SU-DHL-6 (cell line): ENCODE results near the gene GTF2A1.
A peak's percentile ranks its signal among the peaks of the same experiment; 100 is the strongest.

Experiments
- H2AFZ ChIP-seq: fragments of 200-600 bp; sonication (generic); 2 replicates; pipeline ENCODE4 v1.6.1; 2014; ENCODE audit warnings: low read depth, mild to moderate bottlenecking, moderate library complexity, mixed read lengths, antibody characterized with exemption, low read length; ENCODE audit not compliant: severe bottlenecking
- H3F3A ChIP-seq: fragments of 200-600 bp; shearing (Covaris generic); 2 replicates; pipeline ENCODE4 v1.6.0; 2016; ENCODE audit warnings: antibody characterized with exemption, mild to moderate bottlenecking; ENCODE audit not compliant: insufficient read depth
- H3K27ac ChIP-seq: fragments of 200-600 bp; sonication (generic); 2 replicates; pipeline ENCODE4 v1.5.1; 2016; ENCODE audit warnings: low read depth, mild to moderate bottlenecking, low read length, moderate library complexity, mixed read lengths
- H3K27me3 ChIP-seq: fragments of 200-600 bp; sonication (generic), shearing (Covaris generic); 2 replicates; pipeline ENCODE4 v1.6.0; 2014; ENCODE audit warnings: mild to moderate bottlenecking, low read length
- H3K36me3 ChIP-seq: fragments of 200-600 bp; sonication (generic); 2 replicates; pipeline ENCODE4 v1.6.1; 2014; ENCODE audit warnings: mild to moderate bottlenecking, low read length, mixed read lengths
- H3K4me2 ChIP-seq: fragments of 300-600, 200-600 bp; shearing (Covaris generic), sonication (generic); 2 replicates; pipeline ENCODE4 v1.6.0; 2014; ENCODE audit warnings: low read length, low read depth, mild to moderate bottlenecking; ENCODE audit not compliant: poor library complexity, severe bottlenecking
- H3K4me3 ChIP-seq: fragments of 200-600 bp; sonication (generic); 2 replicates; pipeline ENCODE4 v1.5.1; 2014; ENCODE audit warnings: antibody characterized with exemption, low read length, mild to moderate bottlenecking, mixed read lengths; ENCODE audit not compliant: insufficient read depth, poor library complexity, severe bottlenecking
- H3K79me2 ChIP-seq: fragments of 200-600 bp; sonication (generic); 2 replicates; pipeline ENCODE4 v1.6.1; 2014; ENCODE audit warnings: mild to moderate bottlenecking, low read length, moderate library complexity; ENCODE audit not compliant: insufficient read depth
- H3K9ac ChIP-seq: fragments of 200-600 bp; sonication (generic); 2 replicates; pipeline ENCODE4 v1.7.0; 2014; ENCODE audit warnings: mild to moderate bottlenecking, low read length
- H3K9me2 ChIP-seq: fragments of 200-600 bp; sonication (generic); replicated peaks from 2 replicates; pipeline ENCODE4 v1.6.1; 2014; ENCODE audit warnings: low read length; ENCODE audit not compliant: insufficient read depth
- H3K9me3 ChIP-seq: fragments of 200-600 bp; sonication (generic); 2 replicates; pipeline ENCODE4 v1.6.1; 2014; ENCODE audit warnings: low read length, mixed read lengths; ENCODE audit not compliant: insufficient read depth
- H4K20me1 ChIP-seq: fragments of 200-600 bp; sonication (generic); 2 replicates; pipeline ENCODE4 v1.6.1; 2014; ENCODE audit warnings: low read depth, mild to moderate bottlenecking, antibody characterized with exemption, low read length, moderate library complexity, mixed read lengths
- EZH2phosphoT487 ChIP-seq: fragments of 200-600 bp; sonication (generic), shearing (Covaris generic); conservative IDR thresholded peaks from 2 replicates; pipeline ENCODE4 v1.6.1; 2018; ENCODE audit warnings: mild to moderate bottlenecking, antibody characterized with exemption, low read length, moderate library complexity, mixed read lengths
- TF ChIP-seq, protein P1 (sequence below): fragments of 200-600 bp; sonication (generic); IDR thresholded peaks from one replicate; pipeline ENCODE4 v1.5.1; 2017; ENCODE audit warnings: antibody characterized with exemption, mild to moderate bottlenecking, low read length, moderate library complexity; ENCODE audit not compliant: insufficient read depth, poor library complexity, severe bottlenecking

GTF2A1 gene

DNA sequence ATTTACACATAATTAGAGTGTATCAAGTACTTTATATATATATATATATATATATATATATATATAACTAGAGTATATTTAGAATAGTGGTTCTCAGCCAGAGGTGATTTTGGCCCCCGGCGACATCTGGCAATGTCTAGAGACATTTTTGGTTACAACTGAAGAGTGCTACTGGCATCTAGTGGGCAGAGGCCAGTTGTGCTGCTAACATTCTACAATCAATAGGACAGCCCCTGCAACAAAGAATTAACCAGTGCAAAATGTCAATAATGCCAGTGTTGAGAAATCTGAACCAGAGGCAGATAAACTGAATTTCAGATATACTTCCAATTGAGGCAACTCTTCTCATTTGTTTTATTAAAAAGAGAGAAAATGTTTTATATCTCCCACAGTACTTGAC is 8.9 kb downstream of the GTF2A1 start:
- H3K27ac ChIP-seq: no peak overlapping the region
- no peak overlapping the region for H2AFZ ChIP-seq
- no peaks in the 10 kb centered on the region for H4K20me1 ChIP-seq
- H3K36me3 ChIP-seq: peaks cover 59% of the 10 kb centered on the region
- no peak overlapping the region for H3K4me3 ChIP-seq
- H3K27me3 ChIP-seq: no peaks in the 10 kb centered on the region
- H3K4me2 ChIP-seq: no peak overlapping the region
- no peaks in the 10 kb centered on the region; the same call in 1 of the 2 replicates for H3F3A ChIP-seq
- TF ChIP-seq, protein P1, sequence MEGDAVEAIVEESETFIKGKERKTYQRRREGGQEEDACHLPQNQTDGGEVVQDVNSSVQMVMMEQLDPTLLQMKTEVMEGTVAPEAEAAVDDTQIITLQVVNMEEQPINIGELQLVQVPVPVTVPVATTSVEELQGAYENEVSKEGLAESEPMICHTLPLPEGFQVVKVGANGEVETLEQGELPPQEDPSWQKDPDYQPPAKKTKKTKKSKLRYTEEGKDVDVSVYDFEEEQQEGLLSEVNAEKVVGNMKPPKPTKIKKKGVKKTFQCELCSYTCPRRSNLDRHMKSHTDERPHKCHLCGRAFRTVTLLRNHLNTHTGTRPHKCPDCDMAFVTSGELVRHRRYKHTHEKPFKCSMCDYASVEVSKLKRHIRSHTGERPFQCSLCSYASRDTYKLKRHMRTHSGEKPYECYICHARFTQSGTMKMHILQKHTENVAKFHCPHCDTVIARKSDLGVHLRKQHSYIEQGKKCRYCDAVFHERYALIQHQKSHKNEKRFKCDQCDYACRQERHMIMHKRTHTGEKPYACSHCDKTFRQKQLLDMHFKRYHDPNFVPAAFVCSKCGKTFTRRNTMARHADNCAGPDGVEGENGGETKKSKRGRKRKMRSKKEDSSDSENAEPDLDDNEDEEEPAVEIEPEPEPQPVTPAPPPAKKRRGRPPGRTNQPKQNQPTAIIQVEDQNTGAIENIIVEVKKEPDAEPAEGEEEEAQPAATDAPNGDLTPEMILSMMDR: no peak
- no peak for TF ChIP-seq EZH2phosphoT487
- peaks cover 93% of the 10 kb centered on the region for H3K79me2 ChIP-seq
- no peaks in the 10 kb centered on the region for H3K9me3 ChIP-seq
- no peak overlapping the region for H3K9ac ChIP-seq
- H3K9me2 ChIP-seq: no peaks in the 10 kb centered on the region

GRCh38 chr14:81209167-81209836 is 11.5 kb downstream of the GTF2A1 start:
- H4K20me1 ChIP-seq: peaks cover 1% of the 10 kb centered on the region; the same call in 1 of the 2 replicates
- peaks cover 96% of the 10 kb centered on the region for H3K79me2 ChIP-seq
- TF ChIP-seq, protein P1: no peak
- TF ChIP-seq EZH2phosphoT487: no peak

DNA sequence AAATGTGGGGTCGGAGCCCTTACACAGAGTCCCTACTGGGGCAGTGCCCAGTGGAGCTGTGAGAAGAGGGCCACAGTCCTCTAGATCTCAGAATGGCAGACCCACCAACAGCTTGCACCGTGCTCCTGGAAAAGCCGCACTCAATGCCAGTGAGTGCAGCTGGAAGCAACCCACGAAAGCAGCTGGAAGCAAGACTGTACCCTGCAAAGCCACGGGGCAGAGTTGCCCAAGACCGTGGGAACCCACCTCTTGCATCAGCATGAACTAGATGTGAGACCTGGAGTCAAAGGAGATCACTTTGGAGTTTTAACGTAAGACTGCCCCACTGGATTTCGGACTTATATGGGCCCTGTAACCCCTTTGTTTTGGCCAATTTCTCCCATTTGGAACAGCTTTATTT is 12.3 kb downstream of the GTF2A1 start:
- Histone ChIP-seq H3K36me3 (peaks cover 58% of the 10 kb centered on the region), H3F3A (peaks cover 6% of the 10 kb centered on the region; the same call in 1 of the 2 replicates), H3K4me3 (no peak overlapping the region), H2AFZ (no peak overlapping the region), H4K20me1 (peaks cover 4% of the 10 kb centered on the region; the same call in 1 of the 2 replicates), H3K9me2 (no peaks in the 10 kb centered on the region), H3K27ac (no peak overlapping the region), H3K4me2 (no peak overlapping the region), H3K9ac (no peak overlapping the region), H3K79me2 (peaks cover 93% of the 10 kb centered on the region), H3K27me3 (no peaks in the 10 kb centered on the region), H3K9me3 (no peaks in the 10 kb centered on the region)
- no peak for TF ChIP-seq EZH2phosphoT487
- TF ChIP-seq, protein P1: no peak

More at GRCh38 chr14:81209167-81209836, 11.5 kb downstream of the GTF2A1 start:
- peaks cover 6% of the 10 kb centered on the region; the same call in 1 of the 2 replicates for H3F3A ChIP-seq
- peaks cover 54% of the 10 kb centered on the region for H3K36me3 ChIP-seq
- H3K9ac ChIP-seq: no peak overlapping the region
- no peaks in the 10 kb centered on the region for H3K27me3 ChIP-seq
- peak overlapping the region; percentile 16 for H3K4me3 ChIP-seq
- peak overlapping the region; percentile 18 for H3K27ac ChIP-seq
- H2AFZ ChIP-seq: no peak overlapping the region
- peak overlapping the region; percentile 41 for H3K4me2 ChIP-seq
- H3K9me3 ChIP-seq: no peaks in the 10 kb centered on the region
- H3K9me2 ChIP-seq: no peaks in the 10 kb centered on the region
